GM18909 (cell line): ENCODE measurements around the gene IL18BP.

Experiments used
- ATAC-seq: cut with Tn5 transposase; IDR thresholded peaks from one replicate; pipeline ENCODE4 v1.9.1; 2021; ENCODE audit warnings: mild to moderate bottlenecking; ENCODE audit not compliant: unreplicated experiment, poor library complexity

The IL18BP gene

DNA sequence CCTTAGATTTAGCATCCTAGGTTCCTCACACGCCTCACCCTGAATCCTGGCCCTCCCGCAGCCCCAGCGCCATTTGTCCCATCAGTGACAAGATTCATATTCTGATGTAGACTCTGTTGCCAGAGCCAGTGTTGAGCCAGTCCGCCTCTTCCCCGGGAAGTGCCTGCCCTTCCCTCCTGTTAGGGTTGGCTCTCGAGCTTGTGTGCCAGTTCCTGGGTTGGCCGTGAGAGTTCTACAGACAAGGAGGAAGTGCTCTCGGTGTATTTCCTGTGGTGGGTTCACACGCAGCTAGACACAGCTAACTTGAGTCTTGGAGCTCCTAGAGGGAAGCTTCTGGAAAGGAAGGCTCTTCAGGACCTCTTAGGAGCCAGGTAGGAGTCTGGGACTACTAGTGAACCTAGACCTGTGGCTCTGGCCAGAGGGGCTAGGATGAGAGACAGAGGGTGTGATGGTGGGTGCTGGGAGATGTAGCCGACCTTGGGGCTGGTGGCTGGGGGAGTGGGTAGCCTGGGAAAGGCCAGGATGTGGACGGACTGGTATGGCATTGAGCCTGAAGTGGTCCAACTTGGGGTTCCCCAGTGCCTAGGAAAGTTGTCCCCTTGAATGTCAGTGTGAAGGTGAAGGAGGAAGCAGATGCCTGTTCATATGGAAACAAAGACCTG lies at the start of gene IL18BP:
TSS of gene IL18BP (plus strand) at position 261 of the 662 bp plus-strand sequence. CDS start 1,076 bp downstream, outside the sequence.
- peak; percentile 61 for ATAC-seq

DNA sequence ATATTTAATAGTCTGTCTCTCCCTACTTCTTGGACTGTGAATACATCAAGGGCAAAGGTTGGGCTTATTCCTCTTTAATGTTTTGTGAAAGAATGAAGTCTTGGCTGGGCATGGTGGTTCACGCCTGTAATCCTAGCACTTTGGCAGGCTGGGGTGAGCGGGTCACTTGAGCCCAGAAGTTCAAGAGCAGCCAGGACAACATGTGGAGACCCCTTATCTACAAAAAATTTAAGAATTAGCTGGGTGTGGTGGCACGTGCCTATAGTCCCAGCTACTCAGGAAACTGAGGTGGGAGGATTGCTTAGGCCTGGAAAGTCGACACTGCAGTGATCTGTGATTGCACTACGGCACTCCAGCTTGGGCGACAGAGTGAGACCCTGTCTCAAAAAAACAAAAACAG lies 49.7 kb upstream of the IL18BP start:
- no peak for ATAC-seq

- ATAC-seq: no peak
Measured at GRCh38 chr11:71951741-71952310, 46.9 kb upstream of the IL18BP start.

DNA sequence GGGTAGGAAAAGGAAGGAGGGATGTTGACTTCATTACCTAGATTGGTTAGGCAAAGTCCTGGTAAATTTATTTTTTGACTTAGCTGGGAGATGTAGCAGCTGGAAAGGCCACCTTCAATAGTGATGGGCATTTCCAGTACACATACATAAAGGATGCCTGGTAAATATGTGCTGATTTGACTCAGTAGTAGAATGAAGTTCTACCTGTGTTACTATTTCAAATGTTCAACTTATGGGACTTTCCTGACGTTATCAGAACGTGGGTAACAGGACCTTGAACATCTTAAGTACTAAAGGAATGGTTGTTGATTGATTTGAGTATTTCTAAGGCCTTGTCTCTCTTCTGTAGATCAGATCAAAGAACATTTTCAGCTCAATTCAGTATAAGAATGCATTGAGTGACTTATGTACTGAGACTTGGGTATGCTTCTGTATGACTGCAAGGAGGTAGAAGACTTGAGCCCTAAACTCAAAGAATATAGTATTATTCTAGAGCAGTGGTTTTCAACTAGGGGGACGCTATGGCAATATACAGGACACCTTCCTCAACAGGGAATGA lies 42.7 kb upstream of the IL18BP start:
- no peak for ATAC-seq

DNA sequence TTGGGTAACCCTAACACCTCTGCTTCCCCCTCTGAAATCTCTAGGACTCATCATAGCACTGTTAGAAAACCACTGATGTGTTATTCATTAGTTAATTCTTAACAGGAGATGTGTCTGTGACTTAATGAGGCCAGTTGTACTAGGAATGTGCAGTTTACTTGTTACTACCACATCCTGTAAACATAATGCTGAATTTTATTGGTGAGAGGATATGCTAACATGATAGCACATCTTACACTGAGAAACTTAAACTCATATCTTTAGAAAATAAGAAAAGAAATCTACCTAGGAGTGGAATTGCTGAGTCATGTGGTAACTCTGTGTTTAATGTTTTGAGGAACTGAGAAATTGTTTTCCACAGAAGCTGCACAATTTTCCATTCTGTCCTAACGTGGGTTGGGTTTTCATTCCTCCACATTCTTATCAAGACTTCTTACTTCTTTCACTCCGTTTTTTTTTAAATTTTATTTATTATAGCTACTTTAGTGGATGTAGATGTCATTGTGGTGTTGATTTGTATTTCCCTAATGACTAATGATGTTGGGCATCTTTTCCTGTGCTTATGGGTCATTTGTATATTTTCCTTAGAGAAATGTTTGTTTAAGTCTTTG lies 36.2 kb upstream of the IL18BP start:
- ATAC-seq: peak; percentile 78

GRCh38 chr11:71963468-71963867 lies 35.2 kb upstream of the IL18BP start:
- ATAC-seq: no peak

GRCh38 chr11:71964641-71965040 lies 34.1 kb upstream of the IL18BP start:
- no peak for ATAC-seq

DNA sequence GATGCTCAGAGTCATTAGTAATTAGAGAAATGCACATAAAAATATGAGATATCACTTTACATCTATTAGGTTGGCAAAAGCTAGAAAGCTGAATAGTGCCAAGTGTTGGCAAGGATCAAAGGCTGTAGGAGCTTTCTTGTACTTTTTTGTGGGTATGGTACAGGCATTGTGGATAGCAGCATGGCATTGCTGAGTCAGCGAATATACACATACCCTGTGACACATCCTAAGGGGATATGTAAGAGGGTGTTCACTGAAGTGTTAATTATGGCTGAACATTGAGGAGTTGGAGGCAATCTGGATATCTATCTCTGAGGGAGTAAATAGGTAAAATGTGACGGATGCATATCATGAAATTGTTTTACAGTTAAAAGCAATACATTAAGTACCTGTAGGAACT lies 27.0 kb upstream of the IL18BP start:
- no peak for ATAC-seq

GRCh38 chr11:71976551-71976950 lies 22.2 kb upstream of the IL18BP start:
- ATAC-seq: no peak

DNA sequence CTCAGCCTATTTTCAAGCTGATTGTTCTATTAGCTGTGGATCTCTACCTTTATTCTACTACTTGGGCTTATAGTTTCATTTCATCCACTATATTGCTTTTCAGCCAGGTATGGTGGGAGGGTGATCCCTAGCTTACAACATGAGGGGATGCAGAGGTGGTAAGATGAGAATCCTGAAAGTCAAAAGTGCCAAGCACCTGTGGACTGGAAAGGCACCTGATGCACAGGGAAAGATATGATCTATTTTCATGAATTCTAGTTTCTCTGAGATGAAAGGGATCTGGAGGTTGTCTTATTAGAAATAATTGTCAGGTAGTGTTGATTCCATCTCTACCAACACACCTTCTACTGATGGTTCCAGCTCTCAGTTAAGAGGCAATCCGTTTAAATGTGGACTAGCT lies 21.6 kb upstream of the IL18BP start:
- ATAC-seq: no peak

- ATAC-seq: no peak
Measured at GRCh38 chr11:71977743-71978418, 20.8 kb upstream of the IL18BP start.

GRCh38 chr11:71979094-71979493 lies 19.6 kb upstream of the IL18BP start:
- no peak for ATAC-seq

DNA sequence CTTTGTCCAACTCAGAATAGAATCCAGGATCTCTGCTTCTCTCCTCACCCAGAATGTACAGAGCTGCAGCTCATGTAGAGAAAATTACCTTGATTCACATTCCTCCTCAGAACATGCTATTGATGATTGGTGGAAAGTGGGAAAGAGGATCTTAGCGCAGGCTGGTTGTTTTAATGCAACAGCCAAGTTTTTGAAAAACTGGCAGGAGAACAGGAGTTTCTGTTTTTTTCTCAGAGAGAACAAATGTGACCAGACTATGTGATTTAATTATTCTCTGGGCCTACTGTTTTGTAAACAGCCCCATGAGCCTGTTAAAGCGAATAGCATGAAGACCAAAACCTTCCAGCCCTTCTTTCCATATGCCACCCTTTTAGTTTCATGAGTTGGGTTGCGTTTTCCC lies 19.1 kb upstream of the IL18BP start:
- ATAC-seq: no peak

DNA sequence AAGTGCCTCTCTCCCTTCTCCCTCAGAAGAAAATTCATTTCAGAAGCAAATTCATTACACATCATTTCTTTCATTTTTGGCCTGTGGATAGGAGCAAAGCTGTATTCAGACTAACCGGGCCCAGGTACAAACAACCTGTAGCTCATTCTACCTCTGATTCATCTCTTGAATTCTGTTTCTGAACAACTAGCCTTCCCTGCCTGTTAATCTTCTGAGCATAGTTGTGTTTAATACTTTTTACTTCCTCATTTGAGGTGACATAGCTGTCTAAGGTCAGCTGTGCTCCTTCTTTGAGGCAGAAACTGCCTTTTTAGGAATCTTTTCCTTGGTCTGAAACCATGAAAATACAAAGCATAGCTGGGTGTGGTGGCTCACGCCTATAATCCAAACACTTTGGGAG lies 12.6 kb upstream of the IL18BP start:
- no peak for ATAC-seq

DNA sequence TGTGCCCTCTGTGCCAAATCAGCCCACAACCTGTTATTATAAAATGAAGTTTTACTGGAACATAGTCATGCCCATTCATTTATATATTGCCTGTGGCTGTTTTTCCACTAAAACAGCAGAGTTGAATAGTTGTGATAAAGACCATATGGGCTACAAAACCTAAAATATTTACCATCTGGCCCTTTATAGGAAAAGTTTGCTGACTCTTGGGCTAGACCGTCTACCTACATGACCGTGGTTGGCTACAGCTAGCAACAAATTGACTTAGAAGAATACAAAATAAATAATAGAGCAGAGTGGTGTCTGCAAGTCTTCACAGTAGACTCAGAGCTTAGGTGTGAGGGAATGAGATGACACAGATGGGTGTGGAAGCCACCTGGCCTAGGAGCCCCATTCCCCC lies 11.2 kb upstream of the IL18BP start:
- no peak for ATAC-seq

DNA sequence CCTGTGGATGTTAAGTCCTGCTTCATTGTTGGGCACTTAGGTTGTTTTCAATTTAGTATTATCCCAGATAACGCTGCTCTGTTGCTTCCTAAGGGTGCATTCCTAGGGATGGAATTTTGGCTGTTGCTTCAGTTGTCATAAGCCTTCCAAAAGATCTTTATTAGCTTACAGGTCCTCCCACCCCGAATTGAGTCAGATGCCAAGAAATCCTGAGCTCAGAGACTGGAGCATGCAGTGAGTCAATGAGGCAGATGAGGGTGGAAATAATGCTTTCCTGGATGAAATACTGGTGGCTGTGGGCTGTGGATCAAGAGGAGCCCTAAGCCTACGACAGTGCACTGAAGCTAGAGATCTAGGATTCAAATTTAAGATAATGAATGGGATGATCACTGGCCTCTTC lies 10.7 kb upstream of the IL18BP start:
- no peak for ATAC-seq

- no peak for ATAC-seq
Measured at GRCh38 chr11:71990701-71991100, 8.0 kb upstream of the IL18BP start.

GRCh38 chr11:71991494-71991893 lies 7.2 kb upstream of the IL18BP start:
- ATAC-seq: peak; percentile 68

GRCh38 chr11:71992136-71992730 lies 6.5 kb upstream of the IL18BP start:
- peak; percentile 24 for ATAC-seq

DNA sequence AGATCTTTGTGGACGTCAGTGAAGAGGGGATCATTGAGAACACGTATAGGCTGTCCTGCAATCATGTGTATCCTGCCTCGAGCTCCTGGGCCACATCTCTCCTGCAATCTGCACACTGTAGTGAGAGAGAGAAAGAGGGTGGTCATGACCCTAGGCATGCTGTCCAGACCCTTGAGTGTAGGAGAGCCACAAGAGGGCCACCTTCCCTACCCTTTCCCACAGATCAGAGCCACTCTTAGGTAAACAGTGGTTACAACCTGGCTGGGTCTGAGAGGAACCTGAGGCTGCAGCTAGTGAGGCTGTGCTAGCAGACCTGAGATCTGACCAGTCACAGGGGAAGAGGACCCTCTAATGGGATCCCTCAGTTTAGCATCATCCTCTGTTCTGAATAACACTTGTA lies 3.9 kb upstream of the IL18BP start:
- no peak for ATAC-seq
